ENCODE results near the gene ADAMTS16. TPM values are rescaled to one million over a fixed set of nuclear protein-coding genes. Genes with fewer than 3 reads are reported as not detected.

ADAMTS16 gene
- total RNA-seq (2022; extraction: Qiagen RNA extraction; ENCODE audit: low read depth) = 1.6 to 3.7 TPM (median 2.0 TPM) in 5 replicates

DNA sequence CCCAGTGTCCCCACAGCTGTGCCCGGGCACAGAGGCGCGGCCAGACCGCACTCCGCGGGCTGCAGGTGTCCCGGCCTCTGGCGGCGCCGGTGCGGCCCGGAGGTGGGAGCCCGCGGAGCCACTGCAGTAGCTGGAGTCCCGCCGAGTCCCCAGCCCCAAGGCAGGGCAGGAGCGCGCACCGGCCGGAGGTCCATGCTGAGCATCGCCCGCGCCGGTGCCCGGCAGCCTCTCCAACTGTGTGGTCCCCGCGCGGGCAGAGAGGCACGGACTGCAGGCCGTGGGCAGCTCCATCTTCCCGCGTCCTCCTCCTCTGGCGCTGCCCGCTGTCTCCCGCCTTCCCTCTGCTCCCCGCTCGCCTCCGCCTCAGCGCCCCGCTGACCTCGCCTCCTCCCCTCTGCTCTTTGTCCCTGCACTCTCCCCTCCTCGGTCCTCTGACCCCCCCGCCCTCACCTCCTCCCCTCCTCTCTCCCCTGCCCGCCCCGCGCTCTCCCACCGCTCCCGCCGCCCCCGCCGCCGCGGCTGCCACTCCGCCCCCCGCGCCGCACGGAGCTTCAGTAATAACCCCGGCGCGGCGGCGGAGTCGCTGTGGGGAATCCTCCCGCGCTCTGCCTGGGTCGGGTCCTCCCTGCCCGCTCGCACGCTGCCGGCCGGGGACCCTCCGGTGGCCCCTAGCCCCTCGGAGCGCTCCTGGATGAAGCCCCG, at the start of gene ADAMTS16:
Gene ADAMTS16 (plus strand): TSS at position 554 of the 702 bp plus-strand sequence. CDS start 138 bp downstream, at position 692.

All from A549 treated with DMSO at 1 μM for 4 hours (cell line).